ENCODE measurements around the gene RFTN2. TPM values are rescaled to one million over a fixed set of nuclear protein-coding genes. Genes with fewer than 3 reads are reported as not detected.

Gene RFTN2
- total RNA-seq, 4 donors from 2014 or later, result 1.1 to 6.3 (median 3.2) TPM

DNA sequence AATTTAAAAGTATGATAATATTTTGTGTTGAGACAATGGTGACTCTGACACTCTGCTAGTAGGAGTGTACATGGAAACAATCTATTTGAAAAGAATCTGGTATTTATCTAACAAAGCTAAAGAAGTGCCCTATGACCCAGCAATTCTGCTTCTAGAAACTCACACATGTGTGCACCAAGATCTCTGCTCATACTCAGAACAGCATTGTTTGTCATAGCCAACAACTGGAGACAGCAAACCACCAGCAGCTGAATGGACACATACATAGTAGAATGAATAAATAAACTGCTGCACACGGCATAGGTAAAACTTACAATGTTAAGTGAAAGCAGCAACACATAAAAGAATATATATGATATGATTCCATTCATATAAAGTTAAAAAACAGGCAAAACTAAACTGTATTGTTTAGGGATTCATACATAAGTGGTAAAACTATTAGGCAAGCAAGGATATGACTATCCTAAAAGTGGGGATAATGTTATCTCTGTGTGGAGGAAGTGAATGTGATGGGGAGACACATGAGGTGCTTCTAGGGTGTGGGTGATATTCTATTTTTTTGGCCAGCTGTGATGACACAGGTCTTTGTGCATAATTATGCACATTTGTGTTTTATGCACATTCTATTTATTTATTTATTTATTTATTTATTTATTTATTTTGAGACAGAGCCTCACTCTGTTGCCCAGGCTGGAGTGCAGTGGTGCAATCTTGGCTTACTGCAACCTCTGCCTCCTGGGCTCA lies 71.1 kb downstream of the RFTN2 start:
- intact Hi-C loops (cut with DNase I; ENCODE audit: low total_unique reads) (no loop called here), in situ Hi-C loops (cut with MboI; ENCODE audit: low sequenced_read_pairs in 4 of 4) (no loop called here)
- TF ChIP-seq, protein P1, sequence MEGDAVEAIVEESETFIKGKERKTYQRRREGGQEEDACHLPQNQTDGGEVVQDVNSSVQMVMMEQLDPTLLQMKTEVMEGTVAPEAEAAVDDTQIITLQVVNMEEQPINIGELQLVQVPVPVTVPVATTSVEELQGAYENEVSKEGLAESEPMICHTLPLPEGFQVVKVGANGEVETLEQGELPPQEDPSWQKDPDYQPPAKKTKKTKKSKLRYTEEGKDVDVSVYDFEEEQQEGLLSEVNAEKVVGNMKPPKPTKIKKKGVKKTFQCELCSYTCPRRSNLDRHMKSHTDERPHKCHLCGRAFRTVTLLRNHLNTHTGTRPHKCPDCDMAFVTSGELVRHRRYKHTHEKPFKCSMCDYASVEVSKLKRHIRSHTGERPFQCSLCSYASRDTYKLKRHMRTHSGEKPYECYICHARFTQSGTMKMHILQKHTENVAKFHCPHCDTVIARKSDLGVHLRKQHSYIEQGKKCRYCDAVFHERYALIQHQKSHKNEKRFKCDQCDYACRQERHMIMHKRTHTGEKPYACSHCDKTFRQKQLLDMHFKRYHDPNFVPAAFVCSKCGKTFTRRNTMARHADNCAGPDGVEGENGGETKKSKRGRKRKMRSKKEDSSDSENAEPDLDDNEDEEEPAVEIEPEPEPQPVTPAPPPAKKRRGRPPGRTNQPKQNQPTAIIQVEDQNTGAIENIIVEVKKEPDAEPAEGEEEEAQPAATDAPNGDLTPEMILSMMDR (IDR thresholded peaks at IDR 0.05 in 4 of 5, conservative IDR thresholded peaks at IDR 0.05 in 1 of 5), result no peak
- no peak for TF ChIP-seq POLR2A (IDR thresholded peaks at IDR 0.05)
- no peak for ATAC-seq
- Histone ChIP-seq H3K36me3 (no peaks in the 10 kb centered on the region), H3K27me3 (no peaks in the 10 kb centered on the region), H3K4me1 (no peaks in the 10 kb centered on the region), H3K27ac (no peak overlapping the region), H3K9me3 (no peaks in the 10 kb centered on the region), H3K4me3 (no peak overlapping the region)
- no peak for DNase-seq

DNA sequence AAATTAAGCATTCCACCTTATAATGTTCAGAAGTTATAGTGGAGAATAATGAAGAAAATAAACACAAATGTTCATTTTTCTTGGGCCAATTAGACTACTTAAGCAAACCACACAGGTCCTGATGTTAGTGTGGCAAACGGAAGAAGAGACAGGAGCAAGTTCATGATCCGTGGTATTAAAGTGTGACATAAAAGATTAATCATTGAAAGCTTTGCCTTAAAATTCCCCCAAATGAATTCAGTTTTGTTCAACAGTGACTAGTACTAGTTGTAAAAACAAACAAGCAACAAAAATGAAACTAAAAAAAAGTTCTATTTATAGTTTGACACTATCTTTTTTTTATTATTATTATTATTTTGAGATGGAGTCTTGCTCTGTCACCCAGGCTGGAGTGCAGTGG lies 73.7 kb downstream of the RFTN2 start:
- intact Hi-C loops (cut with DNase I; ENCODE audit: low total_unique reads) (no loop called here), in situ Hi-C loops (cut with MboI; ENCODE audit: low sequenced_read_pairs in 4 of 4) (no loop called here)
- Histone ChIP-seq H3K9me3 (no peaks in the 10 kb centered on the region), H3K27ac (no peak overlapping the region), H3K36me3 (no peaks in the 10 kb centered on the region), H3K4me3 (no peak overlapping the region), H3K4me1 (no peaks in the 10 kb centered on the region), H3K27me3 (no peaks in the 10 kb centered on the region)
- DNase-seq (no peak), ATAC-seq (no peak)
- TF ChIP-seq, protein P1 (IDR thresholded peaks at IDR 0.05 in 4 of 5, conservative IDR thresholded peaks at IDR 0.05 in 1 of 5), result no peak
- TF ChIP-seq POLR2A (IDR thresholded peaks at IDR 0.05), result no peak

DNA sequence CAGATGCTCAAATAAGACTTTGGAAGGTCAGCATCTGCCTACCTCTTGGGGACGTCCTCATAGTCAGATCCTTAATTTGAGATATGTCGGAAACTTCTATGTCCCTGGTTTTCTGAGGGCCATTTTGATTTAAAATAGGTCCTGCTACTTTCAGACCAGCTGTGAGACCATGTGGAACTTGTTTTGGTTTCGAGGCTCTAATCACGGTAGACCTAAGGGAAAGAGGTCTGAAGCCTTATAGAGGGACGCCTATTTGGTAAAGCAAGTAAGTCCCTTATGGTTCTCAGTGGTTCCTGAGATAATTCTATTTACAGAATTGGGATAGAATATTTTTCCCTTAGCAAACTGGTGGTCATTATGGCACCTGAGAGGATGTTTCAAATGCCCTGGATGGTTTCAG lies 75.1 kb downstream of the RFTN2 start:
- H3K4me1 ChIP-seq, result no peaks in the 10 kb centered on the region
- H3K36me3 ChIP-seq, result no peaks in the 10 kb centered on the region
- no peak overlapping the region for H3K27ac ChIP-seq
- intact Hi-C loops (cut with DNase I; ENCODE audit: low total_unique reads) (no loop called here), in situ Hi-C loops (cut with MboI; ENCODE audit: low sequenced_read_pairs in 4 of 4) (no loop called here)
- TF ChIP-seq POLR2A (IDR thresholded peaks at IDR 0.05), result no peak
- TF ChIP-seq, protein P1 (IDR thresholded peaks at IDR 0.05 in 4 of 5, conservative IDR thresholded peaks at IDR 0.05 in 1 of 5), result no peak
- ATAC-seq (no peak), DNase-seq (no peak)
- no peaks in the 10 kb centered on the region for H3K9me3 ChIP-seq
- no peak overlapping the region for H3K4me3 ChIP-seq
- H3K27me3 ChIP-seq, result no peaks in the 10 kb centered on the region

DNA sequence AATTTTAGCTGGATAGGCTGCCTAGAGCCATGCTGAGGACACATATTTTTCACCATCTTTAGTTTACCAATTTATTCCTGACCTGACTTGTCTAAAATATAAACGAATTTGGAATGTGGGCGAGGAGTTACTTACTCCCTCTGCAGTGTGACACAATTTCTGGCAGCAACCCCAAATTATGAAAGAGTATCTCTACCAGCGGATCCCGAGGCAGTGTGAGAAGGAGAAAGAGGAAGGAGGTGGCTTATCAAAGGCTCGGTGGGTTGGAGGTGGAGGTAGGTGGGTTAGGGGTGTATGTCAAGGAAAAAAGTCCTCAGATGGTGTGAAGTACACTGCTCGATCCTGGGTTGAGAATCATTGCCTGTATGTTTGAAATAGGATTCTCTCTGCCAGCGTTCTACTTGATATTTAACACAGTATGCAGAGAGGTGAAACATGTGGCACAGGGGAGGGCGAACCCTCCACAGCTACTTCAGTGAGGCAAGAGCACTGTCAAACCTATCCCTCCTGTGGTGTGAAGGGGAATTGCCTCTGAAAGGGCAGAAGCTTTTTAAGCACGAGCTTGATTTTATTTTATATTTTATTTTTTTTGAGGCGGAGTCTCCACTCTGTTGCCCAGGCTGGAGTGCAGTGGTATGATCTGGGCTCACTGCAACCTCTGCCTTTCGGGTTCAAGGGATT lies 76.0 kb downstream of the RFTN2 start:
- Histone ChIP-seq H3K4me3 (no peak overlapping the region), H3K9me3 (no peaks in the 10 kb centered on the region), H3K4me1 (no peaks in the 10 kb centered on the region), H3K36me3 (no peaks in the 10 kb centered on the region), H3K27ac (no peak overlapping the region), H3K27me3 (no peaks in the 10 kb centered on the region)
- intact Hi-C loops (cut with DNase I; ENCODE audit: low total_unique reads) (no loop called here), in situ Hi-C loops (cut with MboI; ENCODE audit: low sequenced_read_pairs in 4 of 4) (no loop called here)
- DNase-seq (peak in 1 of 2 donors; percentile 20), ATAC-seq (peak in 1 of 2 donors; percentile 39)
- TF ChIP-seq, protein P1 (IDR thresholded peaks at IDR 0.05 in 4 of 5, conservative IDR thresholded peaks at IDR 0.05 in 1 of 5), result peak in 1 of 5 experiments; percentile 16
- TF ChIP-seq POLR2A (IDR thresholded peaks at IDR 0.05), result no peak
